HG02973 (cell line): Measurements from ENCODE around the gene WTIP.
"Not testable (repeated sequence)": the region's sequence is repeated elsewhere in the genome, so short reads cannot be mapped to it uniquely, and the experiment has no call there.

Source experiments
- ATAC-seq: cut with Tn5 transposase; IDR thresholded peaks from one replicate; pipeline ENCODE4 v1.9.1; 2021; ENCODE audit warnings: moderate library complexity; ENCODE audit not compliant: unreplicated experiment

WTIP gene

DNA sequence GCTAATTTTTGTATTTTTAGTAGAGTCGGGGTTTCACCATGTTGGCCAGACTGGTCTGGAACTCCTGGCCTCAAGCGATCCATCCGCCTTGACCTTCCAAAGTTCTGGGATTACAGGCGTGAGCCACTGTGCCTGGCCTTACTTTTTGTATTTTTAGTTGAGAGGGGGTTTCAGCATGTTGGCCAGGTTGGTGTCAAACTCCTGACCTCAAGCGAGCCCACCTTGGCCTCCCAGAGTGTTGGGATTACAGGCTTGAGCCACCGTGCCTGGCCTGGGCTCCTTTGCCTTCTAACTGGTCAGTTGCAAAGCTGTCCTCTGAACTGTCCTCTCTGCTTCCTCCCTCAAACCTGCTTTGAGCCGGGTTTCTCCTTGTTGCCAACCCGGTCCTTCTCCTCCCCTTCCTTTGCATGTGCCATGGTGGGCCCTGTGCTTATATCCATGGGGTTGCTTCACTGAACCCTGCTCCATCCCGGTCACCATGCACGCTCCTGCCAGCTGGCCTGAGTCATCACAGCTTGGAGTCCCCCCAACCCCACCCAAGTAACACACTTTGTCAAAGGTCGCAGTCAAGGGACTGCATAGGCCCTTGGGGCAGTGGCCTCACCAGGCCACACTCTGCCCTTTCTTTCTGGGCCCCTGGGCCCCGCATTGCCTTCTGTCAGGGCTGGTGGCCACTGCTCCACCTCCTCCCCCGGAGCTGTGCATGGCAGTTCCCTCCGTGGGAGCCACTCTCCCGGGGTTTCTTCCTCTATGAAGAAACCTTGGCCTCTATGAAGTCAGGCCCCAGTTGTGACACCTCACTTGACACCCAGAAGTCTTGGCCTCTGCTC lies 21.2 kb downstream of the WTIP start:
- ATAC-seq, result no peak

DNA sequence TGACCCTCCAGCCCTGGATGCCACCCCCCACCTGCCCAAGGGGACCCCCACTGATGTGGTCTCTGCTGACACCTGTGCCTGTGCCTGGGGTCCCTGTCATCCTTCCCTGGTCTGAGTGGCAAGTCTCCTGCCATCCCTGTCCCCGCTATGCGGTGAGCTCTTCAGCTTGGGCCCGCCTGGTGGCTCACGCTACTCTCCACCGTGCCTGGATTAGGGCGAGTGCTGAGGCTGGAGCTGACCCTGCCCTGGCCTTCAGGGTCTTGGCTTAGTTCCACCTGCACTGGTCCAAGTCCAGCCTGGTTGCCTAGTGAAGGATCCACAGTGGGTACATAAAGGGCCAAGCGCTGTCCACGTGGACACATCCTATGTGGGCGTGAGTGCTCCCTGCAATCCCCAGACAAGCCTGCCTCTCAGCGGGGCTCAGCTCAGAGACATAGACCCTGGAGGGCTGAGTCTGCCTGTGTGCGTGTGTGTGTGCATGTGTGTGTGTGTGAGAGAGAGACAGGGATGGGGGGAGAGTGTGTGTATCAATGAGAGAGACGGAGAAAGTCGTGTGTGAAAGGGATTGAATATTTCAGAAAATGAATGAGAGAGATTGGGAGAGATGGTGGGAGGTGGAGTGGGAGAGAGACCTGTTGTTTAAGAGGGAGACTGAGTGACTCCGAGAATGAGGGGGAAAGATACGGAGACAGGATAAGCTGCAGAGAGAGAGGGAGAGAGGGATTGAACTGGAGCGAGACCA lies 22.1 kb downstream of the WTIP start:
- no peak for ATAC-seq

DNA sequence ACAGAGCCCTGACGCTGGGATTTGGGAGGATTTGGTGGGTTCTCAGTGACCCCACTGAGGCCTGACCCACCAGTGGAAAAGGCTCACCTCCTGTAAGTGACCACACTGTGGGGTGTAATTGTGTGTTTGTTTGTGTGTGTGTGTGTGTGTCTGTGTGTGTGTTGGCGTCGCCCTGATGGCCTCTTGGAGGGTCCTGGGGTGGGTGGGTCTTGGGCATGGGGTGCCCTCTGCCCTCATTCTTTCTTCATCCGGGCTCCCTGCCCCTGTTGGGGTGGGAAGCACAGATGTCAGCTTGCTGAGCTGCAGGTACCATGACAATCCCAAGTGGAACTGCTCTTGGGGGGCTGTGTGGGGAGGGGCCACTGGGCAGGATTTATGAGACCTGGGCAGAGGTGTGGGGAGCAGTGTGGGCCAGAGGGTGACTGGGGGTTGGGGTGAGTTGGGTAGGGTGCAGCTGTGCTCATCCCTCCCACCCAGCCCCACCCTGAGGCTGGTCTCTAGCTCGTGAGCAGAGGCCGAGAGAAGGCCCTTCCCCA lies 22.8 kb downstream of the WTIP start:
- ATAC-seq, result no peak

DNA sequence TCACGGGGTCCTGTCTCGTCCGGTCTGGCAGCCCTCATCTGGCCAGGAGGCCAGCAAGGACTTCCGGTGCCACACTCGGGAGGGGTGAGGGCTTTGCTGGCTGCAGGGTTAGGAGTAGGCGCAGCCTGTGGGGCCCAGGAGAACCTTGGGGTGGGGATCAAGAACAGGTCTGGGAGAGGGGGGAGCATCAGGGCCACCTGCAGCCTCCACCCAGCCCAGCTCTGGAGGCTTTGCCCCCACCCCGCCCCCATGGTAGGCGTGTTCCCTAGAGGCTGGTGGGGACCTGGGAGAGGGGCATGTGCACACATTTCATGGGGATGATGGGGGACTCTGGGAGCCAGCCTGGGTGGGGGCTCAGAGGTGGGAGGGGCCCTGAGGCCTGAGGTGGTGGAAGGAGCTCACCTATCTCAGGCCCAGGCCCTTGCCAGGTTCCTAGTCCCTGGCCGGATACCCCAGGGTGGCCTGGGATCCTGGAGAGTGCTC lies 23.3 kb downstream of the WTIP start:
- no peak for ATAC-seq

DNA sequence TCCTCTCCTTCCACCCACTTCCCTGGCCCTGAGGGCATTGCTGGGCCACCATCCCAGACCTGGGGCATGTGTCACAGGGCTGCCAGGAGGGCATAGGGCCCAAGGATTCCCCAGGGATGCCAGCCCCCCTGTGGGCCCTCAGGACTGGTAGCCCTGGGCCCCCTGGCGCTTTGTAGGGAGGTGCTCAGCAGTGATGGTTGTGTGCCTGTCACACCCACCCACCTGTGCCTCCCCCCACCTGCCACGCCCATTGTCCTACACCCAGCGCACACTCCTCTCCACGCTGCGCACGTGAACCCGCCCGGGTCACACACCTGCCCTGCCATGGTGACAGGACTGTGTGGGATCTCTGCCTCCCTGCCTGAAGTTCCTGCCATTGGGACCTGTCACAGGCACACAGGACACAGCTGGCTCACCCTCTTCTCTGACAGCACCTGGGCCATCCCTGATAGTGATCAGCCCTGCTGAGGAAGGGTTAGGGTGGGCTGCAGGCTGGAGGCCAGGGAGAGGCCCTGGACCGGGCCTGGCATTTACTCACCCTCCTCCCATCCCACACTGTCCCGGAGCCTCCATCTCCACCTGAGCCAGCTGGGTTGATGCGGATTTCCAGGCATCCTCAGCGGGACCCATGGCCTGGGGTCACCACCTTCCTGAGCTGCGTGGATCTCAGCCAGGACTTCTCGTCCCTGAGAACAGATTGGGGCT lies 23.9 kb downstream of the WTIP start:
- no peak for ATAC-seq

DNA sequence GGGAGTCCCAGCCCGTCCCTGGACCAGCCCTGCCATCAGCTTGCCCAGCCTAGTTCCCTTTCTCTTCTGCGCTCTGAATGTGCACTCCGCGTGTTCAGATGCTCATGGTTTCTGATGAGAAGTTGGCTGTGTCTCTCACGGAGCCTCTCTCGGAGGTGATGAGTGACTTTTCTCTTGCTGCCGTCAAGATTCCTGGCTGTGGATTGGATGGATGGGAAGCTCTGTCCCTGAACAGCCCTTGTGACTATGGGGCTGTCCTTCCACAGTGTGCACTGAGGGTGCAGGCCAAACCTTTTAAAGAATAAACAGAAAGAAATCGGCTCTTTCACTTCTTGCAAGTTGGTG lies 24.4 kb downstream of the WTIP start:
- ATAC-seq, result no peak

DNA sequence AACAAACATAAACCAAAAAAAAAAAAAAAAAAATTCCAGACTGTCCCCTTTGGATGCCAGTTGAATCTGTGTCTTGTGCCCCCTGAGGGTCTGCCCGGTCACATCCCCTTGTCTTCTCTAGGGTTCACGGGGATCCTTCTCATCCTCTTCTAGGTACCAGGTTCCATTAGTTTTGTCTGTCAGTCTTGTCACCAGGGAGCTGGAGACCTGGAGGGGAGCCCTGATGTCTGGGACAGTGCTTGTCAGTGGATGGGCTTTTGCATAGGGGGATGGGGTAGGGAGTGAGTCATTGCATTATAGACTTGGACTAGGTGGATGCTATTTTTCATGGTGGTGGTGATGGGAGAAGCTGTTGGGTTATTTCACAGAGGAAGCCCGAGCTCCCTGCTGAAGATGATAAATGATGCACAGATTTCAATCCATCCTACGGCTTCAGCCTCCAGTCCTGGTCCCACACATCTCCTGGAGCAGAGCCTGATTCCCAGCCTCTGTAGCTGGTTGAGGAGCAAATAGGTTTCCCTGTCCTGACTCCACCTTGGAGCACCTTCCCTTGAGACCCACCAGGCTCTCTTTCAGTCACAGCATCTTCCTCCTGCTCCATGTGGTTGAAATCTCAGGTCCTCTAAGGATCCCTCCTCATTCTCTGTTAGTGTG lies 26.0 kb downstream of the WTIP start:
- ATAC-seq, result no peak

DNA sequence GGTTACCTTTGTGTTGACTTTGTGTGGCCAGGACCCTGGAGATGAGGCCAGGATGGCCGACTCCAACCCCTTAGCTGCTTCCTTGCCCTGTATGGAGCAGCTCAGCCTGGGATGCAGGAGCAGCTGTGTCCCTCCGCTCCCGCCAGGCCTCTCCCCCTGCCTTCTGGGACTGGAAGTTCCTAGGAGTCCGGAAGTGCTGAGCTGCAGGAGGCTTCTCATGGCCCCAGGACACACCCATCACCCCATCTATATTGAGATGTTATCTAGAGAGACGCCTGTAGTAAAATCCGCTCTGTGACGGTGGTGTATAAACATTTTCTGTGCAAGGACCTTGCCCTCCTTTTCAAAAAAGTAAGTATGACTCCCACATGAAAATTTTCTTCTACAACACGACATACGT lies 27.0 kb downstream of the WTIP start:
- no peak for ATAC-seq

DNA sequence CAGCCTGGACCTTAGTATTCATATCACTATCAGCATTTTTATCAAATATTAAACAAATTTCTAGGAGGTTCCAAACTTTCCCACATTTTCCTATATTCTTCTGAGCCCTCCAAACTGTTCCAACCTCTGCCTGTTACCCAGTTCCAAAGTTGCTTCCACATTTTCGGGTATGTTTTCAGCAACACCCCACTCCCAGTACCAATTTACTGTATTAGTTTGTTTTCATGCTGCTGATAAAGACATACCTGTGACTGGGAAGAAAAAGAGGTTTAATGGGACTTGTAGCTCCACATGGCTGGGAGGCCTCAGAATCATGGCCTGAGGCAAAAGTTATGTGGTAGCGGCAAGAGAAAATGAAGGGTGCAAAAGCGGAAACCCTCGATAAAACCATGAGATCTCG lies 29.3 kb downstream of the WTIP start:
- ATAC-seq, result not testable (repeated sequence)

DNA sequence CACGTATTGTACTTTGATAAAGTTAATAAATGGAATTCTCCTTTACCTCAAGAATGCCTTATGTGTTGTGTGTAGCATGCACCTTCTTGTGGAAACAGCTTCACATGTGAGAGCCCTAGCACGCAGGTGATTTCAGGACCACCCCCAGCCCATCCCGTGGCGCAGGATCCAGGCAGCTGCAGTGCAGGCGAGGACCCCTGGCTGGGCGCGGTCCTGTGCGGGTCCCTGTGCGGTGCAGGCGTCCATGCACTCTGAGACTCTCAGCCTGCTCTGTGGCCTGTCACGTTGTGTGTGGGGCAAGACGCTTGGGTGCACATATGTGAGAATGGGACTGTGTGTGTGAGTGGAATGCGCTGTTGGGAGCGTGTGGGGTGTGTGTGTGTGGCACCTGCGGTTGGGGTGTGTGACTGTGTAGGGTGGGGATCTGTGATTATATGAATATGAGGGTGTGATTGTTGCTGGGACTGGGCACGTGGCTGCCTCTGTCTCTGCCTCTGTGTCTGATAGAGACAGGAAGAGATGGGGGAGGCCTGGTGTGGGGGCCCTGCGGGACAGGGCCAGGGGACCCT lies 30.8 kb downstream of the WTIP start:
- no peak for ATAC-seq

DNA sequence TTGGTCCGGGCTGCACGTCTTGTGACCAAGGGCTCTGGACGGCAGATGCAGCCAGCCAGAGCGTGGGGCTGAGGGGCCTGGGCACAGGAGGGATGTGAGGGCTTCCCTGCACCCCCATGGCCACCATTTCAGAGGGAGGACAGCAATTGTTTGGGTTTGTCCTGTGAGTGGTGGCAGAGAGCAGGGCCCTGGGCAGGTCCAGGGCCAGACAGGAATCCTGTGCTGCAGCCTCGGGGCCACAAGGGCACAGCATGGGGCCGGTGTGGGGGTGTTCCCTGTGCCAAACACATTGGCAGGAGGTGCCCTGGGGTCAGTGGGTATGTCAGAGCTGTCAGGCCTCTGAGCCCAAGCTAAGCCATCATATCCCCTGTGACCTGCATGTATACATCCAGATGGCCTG lies 32.2 kb downstream of the WTIP start:
- ATAC-seq, result no peak

DNA sequence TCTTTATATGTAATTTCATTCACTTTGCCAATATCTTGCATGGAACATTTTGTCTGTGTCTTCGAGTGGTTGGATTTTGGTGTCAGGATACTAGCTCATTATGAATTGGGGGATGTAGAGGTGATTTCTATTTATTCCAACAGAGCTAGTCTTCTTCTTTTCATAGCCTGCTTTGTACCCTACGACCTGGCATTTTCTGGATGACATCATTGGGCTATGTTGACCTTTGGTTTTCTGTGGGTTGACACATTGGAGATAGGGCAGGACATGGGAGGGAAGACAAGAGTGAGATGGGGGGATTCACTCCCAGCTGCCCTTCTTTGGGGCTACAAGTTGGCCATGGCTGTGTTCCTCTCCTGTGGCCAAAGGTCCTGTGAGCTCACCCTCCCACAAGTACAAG lies 38.0 kb downstream of the WTIP start:
- no peak for ATAC-seq

DNA sequence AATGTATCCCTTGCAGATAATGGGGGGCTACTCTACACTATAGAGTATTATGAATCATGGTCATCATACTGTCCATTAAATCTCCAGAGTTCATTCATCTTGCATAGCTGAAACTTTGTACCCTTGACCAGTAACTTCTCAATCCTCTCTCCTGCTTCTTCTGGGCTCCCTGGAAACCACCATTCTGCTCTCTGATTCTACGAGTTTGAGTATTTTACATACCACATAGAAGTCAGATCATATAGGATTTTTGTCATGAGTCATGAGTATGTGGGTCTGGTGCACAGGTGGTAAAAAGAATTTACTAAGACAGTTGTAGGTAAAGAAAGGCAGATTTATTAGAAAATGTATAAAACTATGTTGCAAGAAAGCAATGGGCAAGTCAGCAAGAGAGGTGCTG lies 41.9 kb downstream of the WTIP start:
- ATAC-seq, result no peak

DNA sequence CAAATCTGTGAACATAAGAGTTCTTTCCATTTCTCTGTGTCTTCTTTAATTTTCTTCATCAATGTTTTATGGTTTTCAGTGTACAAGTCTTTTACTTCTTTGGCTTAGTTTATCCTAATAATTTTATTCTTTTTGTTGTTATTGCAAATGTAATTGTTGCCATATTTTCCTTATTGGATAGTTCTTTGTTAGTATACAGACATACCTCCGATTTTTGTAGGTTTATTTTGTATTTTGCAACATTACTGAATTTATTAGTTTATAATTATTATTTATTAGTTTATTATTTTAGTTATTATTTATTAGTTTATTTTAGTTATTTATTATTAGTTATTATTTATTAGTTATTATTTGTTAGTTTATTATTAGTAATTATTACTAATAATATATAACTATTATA lies 43.4 kb downstream of the WTIP start:
- ATAC-seq, result no peak

DNA sequence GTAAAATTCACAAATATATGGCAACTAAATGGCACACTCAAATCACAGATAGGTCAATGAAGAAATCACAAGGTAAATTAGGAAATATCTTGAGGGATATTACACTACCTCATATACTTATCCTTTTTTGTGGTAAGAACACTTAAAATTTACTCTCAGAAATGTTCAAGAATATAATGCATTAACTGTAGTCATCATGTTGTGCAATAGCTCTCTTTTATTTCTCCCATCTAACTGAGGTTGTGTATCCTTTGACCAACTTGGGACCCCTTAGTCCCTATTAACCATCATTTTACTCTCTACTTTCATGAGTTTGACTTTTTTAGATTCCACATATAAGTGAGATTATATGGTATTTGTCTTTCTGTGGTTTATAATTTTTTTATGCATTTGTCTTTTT lies 52.6 kb downstream of the WTIP start:
- ATAC-seq, result no peak

DNA sequence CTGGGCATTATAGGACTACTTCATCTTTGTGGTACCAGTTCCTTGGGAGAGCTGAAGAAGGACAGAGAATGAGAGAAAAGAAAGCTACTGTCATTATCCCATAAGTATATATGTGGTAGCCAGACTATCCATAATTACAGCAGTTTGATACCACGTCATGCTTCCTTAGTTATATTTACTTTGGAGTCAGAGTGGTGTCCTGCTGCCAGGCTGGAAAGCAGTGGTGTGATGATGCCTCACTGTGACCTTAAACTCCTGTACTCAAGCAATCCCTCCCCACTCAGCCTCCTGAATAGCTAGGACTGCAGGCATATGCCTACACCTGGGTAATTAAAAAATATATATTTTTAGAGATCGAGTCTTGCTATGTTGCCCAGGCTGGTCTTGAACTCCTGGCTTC lies 57.8 kb downstream of the WTIP start:
- ATAC-seq, result no peak

DNA sequence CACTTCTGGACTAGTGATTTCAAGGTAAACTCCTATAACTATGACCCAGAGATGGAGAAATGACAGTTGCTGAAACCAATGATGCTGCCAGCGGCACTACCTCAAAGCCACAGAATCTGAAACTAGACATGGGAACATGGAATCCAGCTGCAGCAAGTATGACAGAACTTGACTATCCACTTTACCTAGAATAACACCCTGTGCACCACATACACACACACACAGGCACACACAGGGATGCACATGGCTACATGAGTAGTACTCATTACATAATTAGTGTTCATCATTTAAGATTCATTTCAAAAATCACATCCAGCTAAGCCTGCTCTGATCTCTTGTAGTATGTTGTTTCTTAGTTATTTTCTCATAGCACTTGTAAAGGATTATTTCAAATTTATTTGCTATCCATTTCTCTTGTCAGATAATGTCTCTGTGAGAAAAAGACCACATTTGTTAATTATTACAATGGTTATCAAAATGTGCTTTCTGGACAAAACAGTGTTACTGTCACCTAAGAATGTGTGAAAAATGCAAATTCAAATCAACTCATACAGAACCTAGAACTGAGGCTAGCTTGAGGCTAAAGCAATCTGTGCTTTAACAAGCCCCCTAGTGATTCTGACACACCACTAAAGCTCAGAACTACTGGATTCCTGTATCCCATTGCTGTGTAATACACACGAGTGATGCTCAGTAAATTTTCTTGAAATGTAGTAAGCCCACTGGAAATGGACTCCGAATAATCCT lies 59.4 kb downstream of the WTIP start:
- no peak for ATAC-seq

DNA sequence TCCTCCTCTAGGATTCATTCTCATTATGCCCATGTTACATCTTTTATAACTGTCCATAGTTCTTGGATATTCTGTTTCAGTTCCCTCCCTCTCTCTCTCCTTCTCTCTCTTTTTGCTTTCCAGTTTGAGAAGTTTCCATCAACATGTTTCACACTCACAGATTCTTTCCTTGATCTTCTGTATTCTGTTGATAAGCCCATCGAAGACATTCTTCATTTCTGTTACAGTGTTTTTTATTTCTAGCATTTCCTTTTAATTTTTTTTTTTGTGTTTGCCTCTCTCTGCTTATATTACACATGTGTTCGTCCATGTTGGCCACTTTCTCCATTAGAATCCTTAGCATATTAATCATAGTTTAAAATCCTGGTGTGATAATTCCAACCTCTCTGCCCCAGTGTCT lies 68.3 kb downstream of the WTIP start:
- ATAC-seq, result no peak

DNA sequence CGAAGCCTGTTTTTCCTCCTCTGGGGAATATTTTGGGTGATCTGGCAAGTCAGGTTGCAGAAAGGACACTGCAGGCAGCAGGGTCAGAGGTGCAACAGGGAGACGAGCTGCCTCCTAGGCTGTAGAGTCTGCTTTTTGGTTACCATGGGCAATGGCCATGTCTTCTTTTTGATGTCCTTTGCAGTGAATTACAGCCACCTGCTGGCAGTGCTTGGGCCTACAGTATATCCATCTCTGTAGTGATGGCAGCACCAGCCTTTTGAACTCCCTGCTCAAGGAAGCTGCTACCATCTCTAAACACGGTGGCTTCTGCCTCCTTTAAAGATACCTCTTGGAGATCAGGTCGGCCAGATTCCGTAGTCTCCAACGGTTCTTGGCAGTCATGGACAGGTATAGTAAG lies 73.9 kb downstream of the WTIP start:
- ATAC-seq, result no peak

DNA sequence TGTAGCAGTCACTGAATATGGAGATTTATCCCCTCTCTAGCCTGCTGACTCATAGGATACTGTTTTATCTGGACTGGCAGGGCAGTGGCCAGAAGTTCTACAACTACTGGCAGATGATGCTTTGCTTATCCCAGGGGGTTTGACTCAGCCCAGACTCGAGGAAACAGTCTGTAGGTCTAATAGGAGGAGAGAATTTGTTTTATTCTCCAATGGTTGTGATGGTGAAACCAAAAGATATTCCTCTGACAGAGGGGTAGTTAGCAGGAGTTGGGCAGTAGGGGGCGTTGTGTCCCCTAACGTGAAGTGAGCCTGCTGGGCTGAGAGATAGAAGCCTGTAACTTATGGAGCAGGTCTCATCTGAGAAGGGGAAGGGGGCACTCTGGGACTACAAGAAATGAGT lies 74.9 kb downstream of the WTIP start:
- ATAC-seq, result no peak
